Right kidney (tissue), 9 donors: ENCODE data around the gene ZBTB7B.

Experiments
- DNase-seq: peaks from one replicate; pipeline ENCODE4 v3.0.0-alpha.2; 2016
- long read RNA-seq, 8 donors: transcript quantifications; one replicate each; lab custom pipeline, GENCODE V29; 2026

The ZBTB7B gene
- long read RNA-seq, donor 1, partial matches to known transcripts, result 8 of 10 reads
- long read RNA-seq, donor 1, other reads (novel, unspliced or antisense), result 0 of 10 reads
- long read RNA-seq, donor 2, partial matches to known transcripts, result 0 of 1 reads
- long read RNA-seq, donor 2, other reads (novel, unspliced or antisense), result 0 of 1 reads
- long read RNA-seq, donor 3, partial matches to known transcripts, result 0 of 4 reads
- long read RNA-seq, donor 3, other reads (novel, unspliced or antisense), result 0 of 4 reads
- long read RNA-seq, donor 4, partial matches to known transcripts, result 0 of 6 reads
- long read RNA-seq, donor 4, other reads (novel, unspliced or antisense), result 0 of 6 reads
- long read RNA-seq, donor 5, partial matches to known transcripts, result 0 of 1 reads
- long read RNA-seq, donor 5, other reads (novel, unspliced or antisense), result 0 of 1 reads
- long read RNA-seq, donor 6, partial matches to known transcripts, result 0 of 4 reads
- long read RNA-seq, donor 6, other reads (novel, unspliced or antisense), result 0 of 4 reads
- long read RNA-seq, donor 7, partial matches to known transcripts, result 0 of 3 reads
- long read RNA-seq, donor 7, other reads (novel, unspliced or antisense), result 0 of 3 reads
- long read RNA-seq, donor 8, partial matches to known transcripts, result 0 of 3 reads
- long read RNA-seq, donor 8, other reads (novel, unspliced or antisense), result 0 of 3 reads

DNA sequence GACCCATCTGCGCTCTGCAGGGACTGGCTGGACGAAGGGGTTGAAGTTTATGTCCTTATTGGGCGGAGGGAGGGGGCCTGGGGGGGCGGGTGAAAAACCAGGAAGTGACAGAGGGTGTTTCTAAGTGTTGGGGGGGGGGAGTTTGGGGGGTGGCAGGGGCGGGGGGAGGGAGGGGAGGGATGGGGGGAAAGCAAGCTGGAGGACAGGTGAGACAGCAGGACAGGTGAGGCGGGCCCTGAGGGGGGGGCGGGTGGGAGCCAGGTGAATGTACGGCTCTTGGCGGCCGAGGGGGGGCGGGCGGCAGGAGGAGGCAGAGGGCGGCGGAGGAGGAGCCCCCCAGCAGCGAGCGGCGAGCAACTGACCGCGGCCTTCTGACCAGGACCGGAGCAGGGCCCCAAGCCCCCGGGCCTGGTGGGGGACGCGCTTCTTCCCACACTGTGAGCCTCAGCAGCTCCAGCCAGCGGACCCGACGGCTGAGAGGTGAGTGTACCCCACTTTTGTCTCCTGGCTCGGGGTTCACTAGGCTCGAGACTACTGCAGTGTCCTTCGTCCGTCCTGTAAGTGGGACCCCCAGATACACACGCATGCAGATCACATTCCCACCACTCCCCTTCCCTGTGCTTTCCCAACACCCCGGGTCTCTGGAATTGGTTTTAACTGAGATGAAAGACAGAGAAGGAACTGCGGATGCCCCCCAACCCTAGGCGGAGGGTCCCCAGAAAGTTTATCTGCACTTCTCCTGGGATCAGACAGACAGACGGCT is at the start of gene ZBTB7B:
Gene ZBTB7B (plus strand): TSS at position 339 of the 763 bp plus-strand sequence. CDS start 11,859 bp downstream, outside the sequence.
- peak; percentile 75 for DNase-seq

DNA sequence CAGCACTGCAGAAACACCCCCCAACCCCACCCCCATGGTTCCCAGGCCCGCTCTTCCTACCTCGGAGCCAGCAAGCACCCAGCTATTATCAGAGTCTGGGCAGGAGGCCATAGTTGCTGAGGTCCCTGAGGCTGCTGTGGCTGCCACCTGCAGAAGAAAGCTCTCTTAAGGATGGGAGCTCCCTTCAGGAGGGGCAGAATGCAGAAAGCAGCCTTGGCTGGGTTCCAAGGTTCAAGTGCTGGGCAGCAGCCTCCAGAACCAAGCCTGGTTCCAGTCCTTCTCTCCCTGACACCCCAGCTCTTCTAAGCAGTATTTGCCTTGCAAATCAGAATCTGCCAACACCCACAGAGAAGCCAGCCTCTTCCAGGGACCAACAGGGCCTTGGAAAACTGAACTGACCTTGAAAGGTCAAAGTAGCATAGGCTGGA is 49.0 kb upstream of the ZBTB7B start:
- DNase-seq, result no peak

DNA sequence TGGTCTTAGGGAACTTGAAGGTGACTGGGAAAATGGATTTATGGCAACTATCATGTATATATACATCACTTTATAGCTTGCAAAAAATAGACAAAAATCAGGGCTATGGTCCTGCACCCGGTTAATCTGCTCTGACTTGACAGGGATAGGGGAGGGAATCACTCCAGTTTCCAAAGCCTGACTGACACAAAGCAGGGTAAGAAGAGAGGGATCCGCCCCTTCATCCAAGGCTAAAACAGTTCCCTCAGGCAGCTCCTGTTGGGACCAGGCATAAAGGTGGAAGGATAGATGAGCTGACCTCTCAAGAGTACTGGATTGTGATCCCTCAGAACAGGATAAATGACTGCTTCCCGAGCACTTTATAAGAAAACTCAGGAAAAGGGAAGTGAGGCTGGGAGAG is 48.1 kb upstream of the ZBTB7B start:
- no peak for DNase-seq

DNA sequence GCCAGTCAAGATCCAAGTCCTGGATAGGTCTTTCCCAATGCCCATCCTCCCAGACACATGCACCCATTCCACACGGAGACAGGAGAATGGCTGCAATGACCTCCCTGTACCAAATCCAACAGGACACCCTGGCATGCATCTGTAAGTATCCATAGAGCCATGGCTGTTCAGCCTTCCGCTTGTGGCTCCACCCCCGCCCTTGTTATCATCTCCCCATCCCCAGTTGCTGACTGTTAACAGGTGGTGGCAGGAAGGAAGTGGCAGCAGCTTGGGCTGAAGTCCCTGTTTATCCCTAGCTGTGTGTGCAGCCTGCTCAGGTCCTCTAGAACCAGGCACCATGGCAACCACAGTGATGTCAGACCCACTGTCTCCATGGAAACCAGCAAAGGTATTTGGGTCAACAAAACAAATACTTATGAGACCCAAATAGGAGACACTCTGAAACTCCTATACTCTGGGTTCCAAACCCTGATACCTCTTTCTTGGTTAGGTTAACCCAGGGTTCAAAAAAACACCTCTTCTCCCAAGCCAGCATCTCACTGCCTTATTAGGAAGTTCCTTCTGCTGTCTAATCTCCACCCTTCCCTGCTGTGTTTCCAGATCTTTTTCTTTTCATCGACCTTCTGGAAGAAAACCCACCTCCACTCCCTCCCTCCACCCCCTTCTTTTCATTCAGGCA is 47.4 kb upstream of the ZBTB7B start:
- no peak for DNase-seq

DNA sequence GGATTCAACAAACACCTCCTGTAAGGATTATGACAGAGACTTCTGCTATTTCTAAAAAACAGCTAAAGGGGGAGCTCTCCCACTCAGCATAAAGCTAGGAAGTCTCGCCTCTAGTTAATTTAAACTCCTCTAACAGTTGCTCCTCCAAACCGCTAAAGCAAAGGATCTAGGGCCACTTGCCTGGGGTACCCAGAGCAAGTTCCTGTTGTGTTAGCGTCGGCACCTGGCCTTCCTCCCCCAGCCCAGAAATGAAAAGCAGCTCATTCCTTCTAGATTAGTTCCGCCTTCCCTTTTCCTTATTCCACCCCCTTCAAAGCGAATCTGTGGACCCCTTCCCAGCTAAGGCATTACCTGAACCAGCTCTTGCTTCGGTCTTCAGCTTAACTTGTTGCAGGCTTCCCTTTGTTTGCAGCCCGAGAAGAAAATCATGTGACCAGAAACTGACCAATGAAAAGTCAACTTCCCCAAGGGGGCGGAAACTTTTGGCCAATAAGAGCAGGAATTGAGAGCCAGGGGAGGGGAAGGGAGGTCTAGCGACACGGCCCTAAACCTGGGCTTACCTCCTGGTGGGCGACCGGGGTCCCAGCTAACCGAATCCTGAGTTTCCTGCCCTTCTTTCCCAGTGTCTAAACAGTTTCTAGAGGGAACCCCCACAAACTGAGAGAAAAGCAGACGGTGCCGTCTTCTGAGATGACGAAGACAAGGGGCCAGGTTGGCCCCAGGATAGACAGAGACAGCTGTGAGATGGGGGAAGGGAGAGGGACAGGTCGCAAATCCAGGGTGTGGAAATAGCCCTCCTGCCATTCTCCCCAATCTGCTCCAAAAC is 46.7 kb upstream of the ZBTB7B start, which contains the start of gene PBXIP1:
Gene PBXIP1 (minus strand): TSS at position 382 of the 826 bp plus-strand sequence. CDS start 2,378 bp downstream, outside the sequence.
- DNase-seq, result peak; percentile 89

DNA sequence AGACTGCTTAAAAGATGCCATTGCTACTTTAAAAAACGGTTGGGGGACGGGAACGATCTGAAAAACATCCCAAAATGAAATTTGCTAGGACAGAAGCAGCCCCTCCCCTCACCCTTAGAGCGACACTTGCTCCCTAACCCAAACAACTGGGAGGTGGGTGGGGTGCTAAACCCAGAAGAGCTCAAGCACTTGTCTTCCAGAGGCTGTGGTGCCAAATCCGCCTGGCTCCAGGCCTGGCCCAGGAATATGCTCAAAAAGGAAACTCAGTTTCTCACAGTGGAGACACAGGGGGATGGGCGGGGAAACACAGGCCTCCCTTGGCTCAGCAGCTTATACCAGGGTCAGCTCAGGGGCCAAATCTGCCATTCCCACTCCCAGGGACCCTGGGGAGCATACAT is 46.1 kb upstream of the ZBTB7B start:
- DNase-seq, result no peak

DNA sequence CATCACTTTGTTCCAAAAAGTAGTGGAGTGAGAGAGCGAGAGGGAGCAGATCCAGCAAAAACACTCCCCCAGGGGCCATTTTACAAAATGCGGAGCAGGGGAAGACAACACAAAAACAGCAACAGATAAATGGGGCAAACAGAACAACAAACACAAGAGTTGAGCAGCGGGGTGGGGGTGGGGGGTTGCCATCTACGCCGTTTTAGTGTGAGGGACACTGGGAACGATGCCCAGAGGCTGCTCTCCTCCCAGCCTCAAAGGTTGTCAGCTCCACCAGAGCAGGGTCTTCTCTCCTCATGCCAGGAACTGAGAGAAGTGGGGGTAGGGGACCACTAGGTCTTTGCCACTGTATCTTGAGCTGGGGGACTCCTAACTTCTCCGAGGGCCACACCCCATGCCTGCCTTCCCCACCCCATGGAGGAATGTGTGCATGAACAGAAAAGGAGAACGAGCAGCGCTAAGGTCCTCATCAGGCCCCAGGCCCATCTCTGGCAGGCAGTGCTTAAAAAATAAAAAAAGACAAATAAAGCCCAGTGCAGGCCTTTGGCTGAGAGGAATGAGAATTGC is 45.4 kb upstream of the ZBTB7B start:
- no peak for DNase-seq

DNA sequence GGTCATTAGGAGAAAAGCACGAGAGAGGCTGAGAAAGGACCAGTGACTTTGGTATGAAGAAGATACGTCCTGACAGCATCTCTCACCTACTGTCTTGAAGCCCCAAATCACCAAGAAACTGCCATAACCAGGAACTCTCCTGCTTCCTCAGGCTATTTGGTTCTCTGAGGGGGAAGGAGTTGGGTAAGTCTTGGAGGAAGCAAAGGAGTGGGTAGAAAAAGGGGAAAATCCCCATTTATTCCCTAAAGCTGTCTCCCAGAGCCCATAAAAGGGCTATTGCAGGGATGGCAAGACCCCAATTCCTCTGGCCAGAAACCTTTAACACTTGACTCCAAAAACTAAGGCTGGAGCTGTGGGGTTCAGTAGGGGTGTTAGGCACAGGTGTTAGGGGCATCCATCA is 44.6 kb upstream of the ZBTB7B start:
- DNase-seq, result no peak

DNA sequence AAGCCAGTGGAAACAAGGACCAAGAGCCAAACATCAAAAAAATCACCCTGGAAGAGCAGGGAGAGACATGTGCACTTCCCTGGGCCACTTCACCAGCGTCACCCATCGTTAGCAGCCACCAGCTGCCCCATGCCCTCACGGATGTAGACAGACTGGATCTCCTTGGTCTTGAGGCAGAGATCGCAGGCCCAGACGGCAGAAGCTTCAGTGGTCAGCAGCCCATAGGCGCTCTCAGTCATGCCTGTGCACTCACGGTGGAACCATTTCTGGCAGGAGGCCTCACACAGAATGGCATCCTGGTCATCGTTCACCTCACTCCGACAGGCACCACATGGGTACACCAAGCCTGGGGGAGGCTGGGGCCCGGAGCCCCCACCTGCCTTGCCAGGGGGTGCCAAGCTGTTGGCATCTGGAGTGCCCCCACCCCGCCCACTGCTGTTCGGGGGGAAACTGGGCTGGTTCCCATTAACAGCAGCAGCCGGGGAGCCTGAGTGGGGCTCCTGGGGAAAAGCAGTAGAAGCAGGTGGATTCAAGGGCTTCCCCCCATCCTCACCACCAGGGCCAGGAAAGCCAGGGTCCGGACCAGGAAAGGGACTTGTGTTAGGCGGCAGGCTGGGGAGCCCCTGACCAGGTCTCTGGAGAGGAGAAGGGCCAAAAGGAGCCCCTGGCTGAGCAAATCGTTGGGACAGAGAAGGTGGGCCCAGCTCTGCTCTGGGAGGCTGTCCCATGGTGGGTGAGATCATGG is 43.7 kb upstream of the ZBTB7B start:
- no peak for DNase-seq

DNA sequence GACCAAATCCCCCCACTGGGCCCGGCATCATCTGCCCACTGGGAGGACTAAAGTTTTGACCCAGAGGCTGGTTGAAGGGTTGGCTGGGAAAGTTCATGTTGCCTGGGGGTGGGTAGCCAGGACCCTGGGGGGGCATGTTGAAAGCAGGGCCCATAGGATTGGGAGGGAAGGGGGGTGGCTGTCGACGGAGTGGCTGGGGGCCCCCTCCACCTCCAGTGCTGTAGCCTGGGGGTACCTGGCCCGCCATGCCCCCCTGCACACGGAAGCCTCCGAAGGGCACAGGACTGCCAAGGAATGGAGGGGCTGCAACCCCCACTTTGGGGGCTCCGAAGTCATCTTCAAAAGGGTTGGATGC is 43.2 kb upstream of the ZBTB7B start:
- no peak for DNase-seq

DNA sequence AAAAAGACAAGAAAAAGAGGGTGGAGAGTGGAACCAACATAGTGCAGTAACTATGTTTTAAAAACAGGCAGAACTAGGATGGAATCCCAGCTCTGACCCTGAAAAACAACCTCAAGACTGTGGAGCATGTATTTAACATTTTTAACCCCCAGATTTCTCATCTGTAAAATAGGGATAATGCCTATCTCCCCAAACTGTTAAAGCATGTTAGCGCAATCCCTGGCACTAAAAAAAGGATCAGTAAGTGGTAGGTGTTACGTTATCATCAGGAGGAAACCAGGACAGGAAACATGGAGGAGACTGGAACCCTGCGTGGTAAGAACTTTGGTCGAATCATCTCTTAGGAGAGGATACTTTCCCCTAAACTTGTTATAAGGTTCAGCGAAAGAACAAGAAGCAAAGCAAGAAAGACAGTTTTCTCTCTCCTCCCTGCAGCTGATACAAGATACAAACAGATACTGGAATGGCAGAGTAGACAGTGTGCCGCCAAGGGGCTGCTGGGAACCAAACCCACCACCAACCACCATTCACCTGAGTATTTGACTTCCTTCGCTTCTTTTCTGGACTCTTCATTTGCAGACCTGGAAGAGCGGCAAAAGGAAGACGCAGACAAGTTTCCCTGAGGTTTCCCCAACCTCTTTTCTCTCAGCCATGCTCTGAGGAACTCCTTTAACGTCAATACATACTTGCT is 42.0 kb upstream of the ZBTB7B start:
- no peak for DNase-seq

DNA sequence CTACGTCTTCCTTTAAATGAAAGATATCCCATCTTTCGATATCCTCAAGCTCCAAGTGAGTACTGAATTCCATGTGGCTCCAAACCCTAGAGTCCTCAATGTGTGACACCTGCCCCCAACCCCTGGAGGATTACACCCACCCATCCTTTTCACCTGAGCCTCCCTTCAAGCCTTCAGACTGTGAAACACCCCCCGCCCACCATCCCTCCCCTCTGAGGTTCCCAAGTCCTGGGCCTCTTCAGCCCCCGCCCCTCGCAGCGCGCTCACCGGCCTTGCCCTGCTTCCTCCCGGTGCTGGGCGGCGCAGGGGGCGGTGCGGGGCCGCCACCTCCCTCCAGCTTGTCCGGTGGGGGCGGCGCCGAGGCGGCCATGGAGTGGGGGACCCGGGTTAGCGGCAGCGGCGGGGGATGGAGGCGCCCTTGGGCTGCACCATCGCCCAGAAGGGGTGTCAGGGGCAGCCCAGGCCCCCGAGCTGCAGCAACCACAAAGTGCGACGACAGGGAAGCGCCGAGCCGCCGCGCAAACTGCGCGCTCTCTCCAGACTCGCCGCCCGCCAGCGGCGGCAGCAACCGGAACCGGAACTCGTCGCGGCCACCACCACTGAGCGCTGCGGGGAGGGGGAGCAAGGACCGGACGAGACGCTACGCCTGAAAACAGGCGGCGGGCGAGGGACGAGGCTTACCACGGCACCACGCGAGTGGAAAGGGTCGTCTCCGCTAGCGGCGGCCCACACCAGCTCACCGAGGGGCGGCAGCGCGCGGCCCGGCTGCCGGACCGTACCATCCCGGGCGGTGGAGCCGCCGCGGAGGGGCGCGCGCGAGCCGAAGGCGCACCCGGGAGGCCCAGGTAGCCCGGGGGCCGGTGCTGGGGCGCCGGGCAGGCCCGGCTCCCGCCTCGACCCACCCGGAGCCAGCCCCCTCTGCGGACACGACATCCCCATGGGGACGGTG is 41.1 kb upstream of the ZBTB7B start, which contains the start of gene PYGO2:
Gene PYGO2 (minus strand): TSS at position 576 of the 949 bp plus-strand sequence. CDS start 206 bp downstream, at position 370.
- DNase-seq, result peak; percentile 99

DNA sequence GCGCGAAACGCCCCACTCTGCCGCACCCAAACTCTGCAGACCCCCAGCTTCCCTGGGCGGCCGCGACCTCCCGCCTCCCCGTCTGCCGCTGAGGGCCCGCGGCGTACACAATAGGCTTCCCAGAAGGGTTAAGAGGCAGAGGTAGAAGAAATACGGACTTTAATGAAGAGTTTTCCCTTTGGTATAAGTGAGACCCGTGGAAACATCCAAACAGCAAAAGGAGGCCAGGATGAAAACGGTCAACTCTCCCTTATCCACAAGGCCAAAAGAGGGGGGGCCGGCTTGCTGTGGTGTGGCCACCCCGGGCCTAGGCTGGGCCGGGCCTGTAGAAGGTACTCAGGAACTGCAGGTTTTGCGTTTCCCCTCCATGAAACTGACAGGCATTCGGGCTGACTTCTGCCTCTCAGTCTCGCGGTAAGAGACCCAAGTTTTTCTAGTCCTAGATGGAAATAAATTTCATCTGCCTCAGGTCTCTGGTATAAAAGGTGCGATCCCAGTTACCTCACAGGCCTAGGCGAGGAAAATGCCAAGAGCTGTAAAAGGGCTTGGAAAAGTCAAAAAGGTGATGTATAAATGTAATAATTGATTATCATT is 40.3 kb upstream of the ZBTB7B start:
- no peak for DNase-seq

DNA sequence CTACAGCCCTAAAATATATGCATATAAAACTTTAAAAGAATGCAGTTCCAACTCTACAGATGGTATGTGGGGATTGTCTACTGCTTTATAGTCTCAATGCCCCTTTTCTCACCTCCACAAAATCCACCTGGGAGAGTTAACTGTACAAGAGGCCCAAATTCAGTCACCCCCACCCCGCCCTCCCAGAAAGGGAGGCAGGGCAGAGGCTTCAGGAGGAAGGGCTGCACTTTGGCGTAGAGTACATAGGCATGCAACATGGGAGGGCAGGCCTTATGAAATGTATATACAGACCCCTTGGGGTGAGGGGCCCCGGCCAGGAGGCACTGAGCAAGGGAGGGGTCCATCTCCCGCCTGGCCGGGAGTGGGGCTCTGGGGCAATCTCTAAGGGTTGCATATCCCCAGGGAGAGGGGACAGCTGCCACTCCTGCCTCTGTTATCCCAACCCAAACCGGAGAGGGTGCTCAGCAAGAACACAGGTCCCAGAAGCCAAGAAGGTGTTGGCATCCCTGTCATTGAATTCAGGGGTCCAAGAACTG is 39.7 kb upstream of the ZBTB7B start:
- DNase-seq, result no peak

DNA sequence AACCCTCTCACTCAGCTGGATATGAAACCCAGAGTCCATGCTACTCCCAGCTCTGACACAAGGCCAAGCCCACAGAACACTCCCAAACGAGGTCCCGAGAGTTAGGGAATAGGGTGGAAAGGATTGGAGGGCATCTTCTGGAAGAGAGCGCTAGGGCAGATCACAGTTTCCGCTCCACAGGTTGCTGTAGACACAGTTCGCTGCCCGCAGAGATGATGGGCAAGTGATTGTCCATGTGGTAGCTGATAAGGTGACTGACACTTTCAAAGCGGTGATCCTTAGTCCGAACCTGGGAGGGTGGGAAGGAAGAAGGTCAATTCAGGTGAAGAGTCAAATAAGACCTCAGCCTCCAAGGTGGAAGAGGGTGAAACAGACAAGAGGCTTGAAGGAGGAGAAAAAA is 39.0 kb upstream of the ZBTB7B start:
- DNase-seq, result no peak

DNA sequence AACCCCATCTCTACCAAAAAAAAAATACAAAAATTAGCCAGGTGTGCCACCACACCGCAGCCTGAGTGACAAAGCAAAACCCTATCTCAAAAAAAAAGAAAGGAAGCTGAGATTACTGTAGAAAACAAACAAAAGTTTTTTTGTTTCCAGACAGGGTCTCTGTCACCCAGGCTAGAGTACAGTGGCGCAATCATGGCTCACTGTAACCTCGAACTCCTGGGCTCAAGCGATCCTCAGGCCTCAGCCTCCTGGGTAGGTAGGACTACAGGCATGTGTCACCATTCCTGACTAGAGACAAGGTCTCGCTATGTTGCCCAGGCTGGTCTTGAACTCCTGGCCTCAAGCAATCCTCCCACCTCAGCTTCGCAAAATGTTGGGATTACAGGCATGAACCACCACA is 38.2 kb upstream of the ZBTB7B start:
- no peak for DNase-seq

DNA sequence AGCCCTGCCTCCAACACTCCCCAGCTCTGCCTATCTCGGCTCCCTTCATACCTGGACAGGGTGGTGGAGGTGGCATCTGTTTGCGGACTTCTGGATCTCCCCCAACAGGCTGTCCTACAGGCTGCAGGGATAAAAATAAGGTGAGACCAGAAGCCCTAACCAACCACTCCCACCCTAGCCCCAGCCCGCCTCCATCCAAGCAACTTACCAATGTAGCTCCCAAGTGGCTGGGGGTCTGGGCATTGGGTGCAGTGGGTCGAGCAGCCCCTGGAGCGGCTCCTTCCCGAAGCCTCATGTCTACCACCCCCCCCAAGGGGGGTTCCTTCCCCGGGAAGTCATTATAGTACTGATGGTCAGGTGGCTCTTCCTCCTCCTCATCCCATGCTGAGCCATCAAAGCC is 36.5 kb upstream of the ZBTB7B start:
- DNase-seq, result no peak
